Panc1 (cell line): ENCODE results near the gene BORCS8. TPM values are rescaled to one million over a fixed set of nuclear protein-coding genes. Genes with fewer than 3 reads are reported as not detected.

Experiments
- ATAC-seq: fragments of 200-7000 bp; cut with Tn5 transposase; 2 replicates; pipeline ENCODE4 v1.9.1; 2020; ENCODE audit warnings: mild to moderate bottlenecking, moderate library complexity
- BruUV-seq: library from RNA; stranded (reverse); fragments of 400-500 nt; replicated peaks from 2 replicates; lab custom pipeline; 2021; lab: Mats Ljungman, UMichigan
- CTCF ChIA-PET: fragments of 300-600 bp; sonication (Branson Sonifier 250); formaldehyde crosslinking; loops from one replicate; lab custom pipeline; 2022; ENCODE audit warnings: antibody characterized with exemption; lab: Charles Lee
- POLR2A ChIA-PET: fragments of 300-600 bp; sonication (Branson Sonifier 250); formaldehyde crosslinking; loops from one replicate; lab custom pipeline; 2022; ENCODE audit warnings: antibody characterized with exemption; lab: Charles Lee
- DNase-seq: peaks from one replicate; pipeline ENCODE4 v3.0.0-alpha.2; 2010; ENCODE audit warnings: low read depth, low spot score
- H3K27ac ChIP-seq: 2 replicates; pipeline ENCODE4 v1.5.1; 2011; ENCODE audit warnings: mild to moderate bottlenecking, low read length, inconsistent platforms
- H3K27me3 ChIP-seq: fragments of 200-500 bp; sonication (Bioruptor generic); 2 replicates; pipeline ENCODE4 v1.6.0; 2014; ENCODE audit warnings: low read length, inconsistent platforms; ENCODE audit not compliant: control insufficient read depth, insufficient read depth
- H3K36me3 ChIP-seq: fragments of 200-500 bp; sonication (Bioruptor generic); 2 replicates; pipeline ENCODE4 v1.5.1; 2014; ENCODE audit warnings: inconsistent platforms, mild to moderate bottlenecking, low read length, moderate library complexity; ENCODE audit not compliant: control insufficient read depth, insufficient read depth
- H3K4me1 ChIP-seq: 2 replicates; pipeline ENCODE4 v1.5.1; 2011; ENCODE audit warnings: inconsistent platforms, mild to moderate bottlenecking, low read length, moderate library complexity; ENCODE audit not compliant: control insufficient read depth, insufficient read depth
- H3K4me3 ChIP-seq, 2 experiments: 2 replicates each; pipeline ENCODE4 v1.5.1; 2011 to 2012; ENCODE audit warnings: low read depth in 2 of 2, low read length in 2 of 2, mild to moderate bottlenecking in 2 of 2, inconsistent platforms in 1 of 2, moderate library complexity in 1 of 2
- H3K9me3 ChIP-seq: fragments of 200-500 bp; sonication (Bioruptor generic); 2 replicates; pipeline ENCODE4 v1.5.1; 2014; ENCODE audit warnings: low read depth, mild to moderate bottlenecking, inconsistent platforms, low read length, moderate library complexity; ENCODE audit not compliant: control insufficient read depth, insufficient read depth
- CTCF ChIP-seq: fragments of 450-650 bp; IDR thresholded peaks from 2 replicates; pipeline ENCODE4 v1.5.1; 2017; ENCODE audit warnings: mild to moderate bottlenecking
- POLR2AphosphoS5 ChIP-seq: IDR thresholded peaks from 2 replicates; pipeline ENCODE4 v1.6.1; 2012; ENCODE audit warnings: mild to moderate bottlenecking, low read depth, low read length, moderate library complexity
- REST ChIP-seq, 2 experiments: IDR thresholded peaks; 2 replicates each; pipeline ENCODE4 v1.6.1; 2011 to 2012; ENCODE audit warnings: low read depth in 2 of 2, control low read depth in 1 of 2, low read length in 1 of 2, mild to moderate bottlenecking in 1 of 2, moderate library complexity in 1 of 2; ENCODE audit not compliant: insufficient read depth in 1 of 2
- SIN3A ChIP-seq: IDR thresholded peaks from 2 replicates; pipeline ENCODE4 v1.6.1; 2012; ENCODE audit warnings: low read depth, mild to moderate bottlenecking, low read length, moderate library complexity, borderline replicate concordance; ENCODE audit not compliant: insufficient read depth
- TCF7L2 ChIP-seq: IDR thresholded peaks from 2 replicates; pipeline ENCODE4 v1.6.1; 2011; ENCODE audit warnings: mild to moderate bottlenecking, low read depth, low read length, inconsistent platforms
- in situ Hi-C: cut with HindIII; loops from 2 replicates; pipeline ENCODE4 v1.10.0; 2016; ENCODE audit warnings: low sequenced_read_pairs, low pct_unique_long_range_greater_than_20kb
- intact Hi-C: fragments of 100-400 bp; cut with micrococcal nuclease; formaldehyde crosslinking; loops from one replicate; pipeline ENCODE4 v1.10.0; 2022; ENCODE audit not compliant: unreplicated experiment
- total RNA-seq: library from RNA; stranded (reverse); gene quantifications from one replicate; pipeline ENCODE4 v1.2.1, GENCODE V29; 2021; ENCODE audit not compliant: unreplicated experiment

Gene BORCS8
- total RNA-seq, 1 experiment from 2014 or later: 37.8 TPM

GRCh38 chr19:19145281-19145680 lies 46.7 kb downstream of the BORCS8 start:
- intact Hi-C loops: no loop called here
- no peaks in the 10 kb centered on the region for H3K27me3 ChIP-seq
- H3K36me3 ChIP-seq: no peaks in the 10 kb centered on the region
- ChIA-PET POLR2A (no interaction called here), CTCF (interaction anchor here (0.7 kb wide), 1 partner anchor 170 kb away, joined by 8 read pairs; no protein-coding TSS in a partner anchor)
- in situ Hi-C loops: no loop called here
- no TSS peak for BruUV-seq
- H3K4me1 ChIP-seq: no peaks in the 10 kb centered on the region
- H3K27ac ChIP-seq: no peak overlapping the region
- ATAC-seq (no peak), DNase-seq (no peak)
- TF ChIP-seq TCF7L2: no peak
- no peak for TF ChIP-seq CTCF
- no peak for TF ChIP-seq SIN3A
- TF ChIP-seq POLR2AphosphoS5: no peak
- TF ChIP-seq REST (IDR thresholded peaks at IDR 0.05; ENCODE audit: insufficient read depth in 1 of 2, low read depth in 2 of 2, low read length in 1 of 2): no peak
- H3K4me3 ChIP-seq: no peak overlapping the region
- no peaks in the 10 kb centered on the region for H3K9me3 ChIP-seq

- Histone ChIP-seq H3K4me3 (no peak overlapping the region), H3K4me1 (no peaks in the 10 kb centered on the region), H3K36me3 (peaks cover 5% of the 10 kb centered on the region; the same call in 1 of the 2 replicates), H3K9me3 (no peaks in the 10 kb centered on the region), H3K27ac (no peak overlapping the region), H3K27me3 (no peaks in the 10 kb centered on the region)
- ATAC-seq (no peak), DNase-seq (no peak)
- BruUV-seq: no TSS peak
- in situ Hi-C loops: no loop called here
- no peak for TF ChIP-seq POLR2AphosphoS5
- CTCF ChIA-PET: no interaction called here
- POLR2A ChIA-PET: interaction anchor here (0.6 kb wide), 1 partner anchor 42 kb away, joined by 16 read pairs; no protein-coding TSS in a partner anchor
- intact Hi-C loops: no loop called here
These were observed 49.6 kb downstream of the BORCS8 start for GRCh38 chr19:19142347-19142746.

- ChIA-PET CTCF (no interaction called here), POLR2A (no interaction called here)
- Histone ChIP-seq H3K27ac (no peak overlapping the region), H3K4me1 (no peaks in the 10 kb centered on the region; the same call in 1 of the 2 replicates), H3K4me3 (no peak overlapping the region), H3K36me3 (peaks cover 5% of the 10 kb centered on the region; the same call in 1 of the 2 replicates), H3K9me3 (no peaks in the 10 kb centered on the region), H3K27me3 (no peaks in the 10 kb centered on the region)
- intact Hi-C loops: no loop called here
- no peak for DNase-seq
- BruUV-seq: no TSS peak
- no peak for TF ChIP-seq TCF7L2
- TF ChIP-seq SIN3A: no peak
- TF ChIP-seq CTCF: no peak
- no peak for TF ChIP-seq POLR2AphosphoS5
- TF ChIP-seq REST (IDR thresholded peaks at IDR 0.05; ENCODE audit: insufficient read depth in 1 of 2, low read depth in 2 of 2, low read length in 1 of 2): no peak
- ATAC-seq: no peak
- in situ Hi-C loops: no loop called here
These were observed 51.5 kb downstream of the BORCS8 start for GRCh38 chr19:19140476-19140875.
